Measurements from ENCODE around the gene PAK1IP1. TPM values are rescaled to one million over a fixed set of nuclear protein-coding genes. Genes with fewer than 3 reads are reported as not detected.
"Not testable (repeated sequence)": the region's sequence is repeated elsewhere in the genome, so short reads cannot be mapped to it uniquely, and the experiment has no call there.

Gene PAK1IP1
- total and polyA plus RNA-seq, 4 experiments from 2014 or later: 7.2 to 17.1 (median 9.5) TPM

DNA sequence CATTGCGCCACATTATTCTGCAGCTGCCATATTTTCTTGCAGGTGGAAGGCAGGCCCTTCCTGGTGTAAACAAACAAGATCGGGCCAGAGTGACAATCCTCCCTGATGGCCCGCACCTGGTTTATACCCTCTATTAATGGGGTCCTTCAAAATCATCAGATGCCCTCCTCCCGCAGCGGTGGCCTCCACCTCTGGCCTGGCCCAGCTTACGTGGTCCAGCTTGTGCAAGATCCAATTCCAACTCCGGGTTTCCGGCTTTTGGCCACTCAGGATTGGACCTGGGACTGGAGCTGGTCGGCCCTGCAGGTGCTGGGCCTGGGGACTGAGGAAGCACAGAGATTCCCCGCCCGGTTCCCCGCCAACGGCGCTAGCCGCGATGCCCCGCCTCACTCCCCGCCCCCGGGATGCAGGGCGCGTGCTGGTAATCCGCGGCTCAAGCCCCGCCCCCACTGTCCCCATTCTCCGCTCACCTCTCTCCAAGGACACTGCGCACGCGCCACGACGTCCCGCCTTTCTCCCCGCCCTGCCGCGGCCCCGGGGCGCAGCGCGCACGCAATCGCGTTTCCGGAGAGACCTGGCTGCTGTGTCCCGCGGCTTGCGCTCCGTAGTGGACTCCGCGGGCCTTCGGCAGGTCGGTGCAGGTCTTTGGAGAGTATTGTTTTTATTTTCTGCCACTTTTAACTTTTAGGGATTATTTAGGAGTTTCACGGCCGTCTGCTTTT is 52.6 kb downstream of the PAK1IP1 start, which contains the start of gene TMEM14B:
TSS of gene TMEM14B (plus strand) at position 555 of the 722 bp plus-strand sequence. CDS start 1,441 bp downstream, outside the sequence.
- Histone ChIP-seq H3K9me3 (ENCODE audit: control insufficient read depth in 1 of 2, low read length in 2 of 2) (no peaks in the 10 kb centered on the region), H3K36me3 (ENCODE audit: insufficient read depth, low read length) (peaks cover 12% of the 10 kb centered on the region), H3K4me1 (ENCODE audit: insufficient read depth, low read length) (peaks cover 44% of the 10 kb centered on the region), H3K27ac (ENCODE audit: low read depth, low read length) (peak within 1 kb of the TSS; percentile 74), H3K4me3 (ENCODE audit: low read length in 2 of 2) (peak within 1 kb of the TSS; percentile 76 to 83), H3K27me3 (ENCODE audit: insufficient read depth, low read length) (no peaks in the 10 kb centered on the region)
- peak; percentile 98 to 99 (median 99) for DNase-seq
- intact Hi-C loops (cut with micrococcal nuclease): loop anchor here (1.0 to 5.0 kb wide), 5 partner anchors 24 to 790 kb away; partner anchors contain the start of genes C6orf52, MAK, PAK1IP1 and SMIM13
- CTCF ChIA-PET (ENCODE audit: partially characterized antibody): interaction anchor here (1.4 to 2.3 kb wide), 4 partner anchors 25 to 55 kb away, joined by 5 to 9 read pairs (median 7); partner anchors contain the start of genes C6orf52, PAK1IP1 and TMEM14C
- peaks cover 22 to 72% (median 51%) of the 10 kb centered on the region in 4 donors for H3K4me1 Mint-ChIP-seq
- H3K36me3 Mint-ChIP-seq: peaks cover 12 to 36% of the 10 kb centered on the region in 2 donors
- POLR2A ChIA-PET (ENCODE audit: partially characterized antibody): interaction anchor here (0.8 to 4.5 kb wide), 6 partner anchors 13 to 61 kb away, joined by 3 to 118 read pairs (median 5); partner anchors contain the start of genes C6orf52, PAK1IP1 and TMEM14C
- H3K27me3 Mint-ChIP-seq: no peaks in the 10 kb centered on the region
- H3K27ac Mint-ChIP-seq: peak within 1 kb of the TSS; percentile 96 to 99 (median 97)
- peak within 1 kb of the TSS; percentile 86 to 99 (median 96) for H3K4me3 Mint-ChIP-seq
- peaks cover 0 to 1% (median 0%) of the 10 kb centered on the region in 8 donors for H3K9me3 Mint-ChIP-seq

DNA sequence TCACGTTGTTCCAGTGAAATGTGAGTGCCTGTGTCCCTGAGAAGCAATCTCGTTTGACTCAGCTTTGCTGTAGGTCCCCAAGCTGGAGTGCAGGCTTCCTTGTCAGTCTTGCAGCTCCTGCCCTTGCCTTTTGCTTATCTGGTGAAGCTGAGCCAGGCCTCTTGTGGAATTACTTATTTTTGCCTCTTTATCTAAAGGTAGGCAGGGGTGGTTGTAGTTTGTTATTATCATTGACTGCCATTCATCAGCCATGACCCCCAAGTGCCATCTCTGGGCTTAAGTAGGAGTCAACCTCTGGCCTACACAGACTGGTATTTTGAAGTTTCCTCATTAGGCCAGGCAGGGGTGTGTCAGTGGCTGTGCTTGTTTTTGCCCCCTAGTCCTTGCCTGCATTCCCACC is 55.0 kb downstream of the PAK1IP1 start:
- Mint-ChIP-seq H3K4me3 (peak overlapping the region in 6 of 8 donors; percentile 14 to 99 (median 34)), H3K27me3 (no peaks in the 10 kb centered on the region), H3K4me1 (peaks cover 32 to 84% (median 64%) of the 10 kb centered on the region in 4 donors), H3K36me3 (peaks cover 25 to 54% of the 10 kb centered on the region in 2 donors), H3K9me3 (peaks cover 0 to 1% (median 0%) of the 10 kb centered on the region in 8 donors), H3K27ac (peak overlapping the region in 4 of 7 donors; percentile 48 to 98 (median 97))
- H3K36me3 ChIP-seq (ENCODE audit: insufficient read depth, low read length): peaks cover 18% of the 10 kb centered on the region
- CTCF ChIA-PET (ENCODE audit: partially characterized antibody): interaction anchor here (1.5 kb wide), 1 partner anchor 28 kb away, joined by 3 read pairs; no protein-coding TSS in a partner anchor
- intact Hi-C loops (cut with micrococcal nuclease): loop anchor here (5.0 kb wide), 1 partner anchor 788 kb away; the partner anchor contains the start of gene TMEM170B
- H3K4me1 ChIP-seq (ENCODE audit: insufficient read depth, low read length): peaks cover 44% of the 10 kb centered on the region
- no peaks in the 10 kb centered on the region for H3K9me3 ChIP-seq (ENCODE audit: control insufficient read depth in 1 of 2, low read length in 2 of 2)
- no peak overlapping the region for H3K4me3 ChIP-seq (ENCODE audit: low read length in 2 of 2)
- H3K27me3 ChIP-seq (ENCODE audit: insufficient read depth, low read length): no peaks in the 10 kb centered on the region
- DNase-seq: no peak
- H3K27ac ChIP-seq (ENCODE audit: low read depth, low read length): no peak overlapping the region
- POLR2A ChIA-PET (ENCODE audit: partially characterized antibody): interaction anchor here (4.4 to 4.5 kb wide), 2 partner anchors 28 to 55 kb away, joined by 51 to 118 read pairs; partner anchors contain the start of genes C6orf52, PAK1IP1 and TMEM14C

DNA sequence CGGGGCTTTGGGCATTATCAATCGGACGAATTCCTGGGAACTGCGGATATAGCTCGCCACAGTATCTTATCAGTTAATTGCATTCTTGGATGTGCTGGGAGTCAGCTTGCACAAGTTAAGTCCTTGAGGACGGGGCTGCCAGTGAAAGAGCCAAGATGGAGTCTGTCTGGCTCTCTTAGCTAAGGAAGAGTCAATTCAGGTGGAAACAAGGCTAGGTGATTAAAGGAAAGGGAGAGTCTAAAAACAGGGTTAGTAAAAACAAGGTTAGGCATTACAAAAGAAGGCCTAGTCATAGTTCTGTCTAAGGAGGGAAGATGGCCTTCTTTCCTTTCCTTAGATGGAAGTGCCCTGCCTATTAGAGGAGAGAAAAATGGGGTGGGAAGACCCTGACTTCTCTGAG is 55.8 kb downstream of the PAK1IP1 start:
- Mint-ChIP-seq H3K27ac (peak overlapping the region in 2 of 7 donors; percentile 29 to 53), H3K36me3 (peaks cover 33 to 63% of the 10 kb centered on the region in 2 donors), H3K4me3 (peak overlapping the region in 2 of 8 donors; percentile 40 to 46), H3K4me1 (peaks cover 32 to 83% (median 62%) of the 10 kb centered on the region in 4 donors)
- H3K9me3 ChIP-seq (ENCODE audit: control insufficient read depth in 1 of 2, low read length in 2 of 2); H3K27me3 Mint-ChIP-seq; intact Hi-C loops (cut with micrococcal nuclease); H3K4me3 ChIP-seq (ENCODE audit: low read length in 2 of 2); H3K9me3 Mint-ChIP-seq; DNase-seq; H3K27me3 ChIP-seq (ENCODE audit: insufficient read depth, low read length); CTCF ChIA-PET (ENCODE audit: partially characterized antibody); POLR2A ChIA-PET (ENCODE audit: partially characterized antibody); H3K27ac ChIP-seq (ENCODE audit: low read depth, low read length): not testable (repeated sequence)
- Histone ChIP-seq H3K4me1 (ENCODE audit: insufficient read depth, low read length) (peaks cover 44% of the 10 kb centered on the region), H3K36me3 (ENCODE audit: insufficient read depth, low read length) (peaks cover 26% of the 10 kb centered on the region)

DNA sequence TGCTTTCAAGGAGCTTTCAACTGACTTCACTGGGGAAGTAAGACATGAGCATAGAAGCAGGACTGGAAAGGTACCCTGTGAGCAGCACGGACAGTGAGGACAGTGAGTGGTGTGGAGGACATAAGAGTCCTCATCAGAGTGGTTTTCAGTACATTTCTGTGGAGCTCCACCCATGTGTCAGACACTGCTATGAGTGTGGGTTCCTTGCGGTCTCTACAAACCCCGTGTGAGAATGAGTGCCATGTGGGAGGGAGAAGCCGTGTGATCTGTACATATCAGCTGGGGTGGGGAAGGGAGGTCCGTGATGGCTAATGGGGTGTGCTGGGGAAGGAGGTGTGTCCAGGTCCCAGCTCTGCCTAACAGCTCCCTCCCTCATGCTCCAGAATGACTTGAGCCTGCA is 57.0 kb downstream of the PAK1IP1 start:
- Mint-ChIP-seq H3K36me3 (peaks cover 44 to 73% of the 10 kb centered on the region in 2 donors), H3K4me1 (peaks cover 33 to 75% (median 58%) of the 10 kb centered on the region in 4 donors), H3K27ac (peak overlapping the region in 1 of 7 donors; percentile 22)
- H3K9me3 Mint-ChIP-seq; H3K27me3 Mint-ChIP-seq; H3K9me3 ChIP-seq (ENCODE audit: control insufficient read depth in 1 of 2, low read length in 2 of 2); intact Hi-C loops (cut with micrococcal nuclease); H3K27ac ChIP-seq (ENCODE audit: low read depth, low read length); H3K4me3 ChIP-seq (ENCODE audit: low read length in 2 of 2); H3K4me3 Mint-ChIP-seq; H3K27me3 ChIP-seq (ENCODE audit: insufficient read depth, low read length); CTCF ChIA-PET (ENCODE audit: partially characterized antibody); DNase-seq: not testable (repeated sequence)
- Histone ChIP-seq H3K36me3 (ENCODE audit: insufficient read depth, low read length) (peaks cover 26% of the 10 kb centered on the region), H3K4me1 (ENCODE audit: insufficient read depth, low read length) (peaks cover 38% of the 10 kb centered on the region)
- POLR2A ChIA-PET (ENCODE audit: partially characterized antibody): interaction anchor here (0.9 kb wide), 1 partner anchor 57 kb away, joined by 3 read pairs; the partner anchor contains the start of genes C6orf52 and PAK1IP1

DNA sequence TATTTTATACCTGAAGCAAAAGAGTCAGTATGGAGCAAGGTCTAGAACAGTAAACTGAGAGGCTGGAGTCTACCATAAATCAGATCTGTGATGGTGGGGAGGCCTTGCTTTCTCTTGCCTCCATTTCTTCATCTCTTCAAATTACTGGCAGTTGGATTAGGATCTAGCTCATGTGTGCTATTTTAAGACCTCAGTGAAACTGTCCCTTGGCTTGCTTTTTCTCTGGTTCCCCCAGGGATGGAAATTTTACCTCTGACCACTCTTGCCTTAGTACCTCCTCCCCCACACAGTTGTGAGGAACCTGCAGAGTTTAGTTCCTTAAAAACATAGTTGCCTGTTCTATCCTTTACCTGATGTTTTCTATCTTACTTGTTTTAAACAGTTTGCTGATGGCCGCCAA is 61.3 kb downstream of the PAK1IP1 start:
- H3K36me3 ChIP-seq (ENCODE audit: insufficient read depth, low read length): peaks cover 26% of the 10 kb centered on the region
- H3K9me3 ChIP-seq (ENCODE audit: control insufficient read depth in 1 of 2, low read length in 2 of 2): no peaks in the 10 kb centered on the region
- H3K4me3 Mint-ChIP-seq: no peak overlapping the region
- H3K4me1 Mint-ChIP-seq: peaks cover 22 to 48% (median 40%) of the 10 kb centered on the region in 4 donors
- DNase-seq: no peak
- H3K4me3 ChIP-seq (ENCODE audit: low read length in 2 of 2): no peak overlapping the region
- peak overlapping the region in 3 of 7 donors; percentile 9 to 57 (median 44) for H3K27ac Mint-ChIP-seq
- no peaks in the 10 kb centered on the region for H3K9me3 Mint-ChIP-seq
- no peaks in the 10 kb centered on the region for H3K27me3 ChIP-seq (ENCODE audit: insufficient read depth, low read length)
- ChIA-PET POLR2A (ENCODE audit: partially characterized antibody) (no interaction called here), CTCF (ENCODE audit: partially characterized antibody) (no interaction called here)
- peaks cover 64 to 77% of the 10 kb centered on the region in 2 donors for H3K36me3 Mint-ChIP-seq
- H3K4me1 ChIP-seq (ENCODE audit: insufficient read depth, low read length): peaks cover 6% of the 10 kb centered on the region
- intact Hi-C loops (cut with micrococcal nuclease): no loop called here
- no peak overlapping the region for H3K27ac ChIP-seq (ENCODE audit: low read depth, low read length)
- H3K27me3 Mint-ChIP-seq: no peaks in the 10 kb centered on the region

Other genes with a start within 250 kb of the PAK1IP1 start
- 1 to 10 TPM; 3.1 to 4.2 TPM for gene GCNT2, start 173.6 kb upstream of the PAK1IP1 start, total RNA-seq
- gene GCNT2, start 173.6 kb upstream of the PAK1IP1 start, polyA plus RNA-seq: 1 to 10 TPM in 1 of 2 donors, under 1 TPM in 1; 0.75 to 1.3 TPM
- gene C6orf52, start 356 bp upstream of the PAK1IP1 start, total RNA-seq: 1 to 10 TPM; 1.2 to 1.5 TPM
- gene C6orf52, start 356 bp upstream of the PAK1IP1 start, polyA plus RNA-seq: 1 to 10 TPM in 1 of 2 donors, not detected in 1; 1.5 TPM
- 10 to 100 TPM; 34.1 to 37.3 TPM for gene TMEM14C, start 28.1 kb downstream of the PAK1IP1 start, total RNA-seq
- 100 to 1,000 TPM in 1 of 2 donors, 10 to 100 TPM in 1; 89.9 to 107 TPM for gene TMEM14C, start 28.1 kb downstream of the PAK1IP1 start, polyA plus RNA-seq
- 10 to 100 TPM; 76.9 to 80.6 TPM for gene TMEM14B, start 52.8 kb downstream of the PAK1IP1 start, total RNA-seq
- 100 to 1,000 TPM; 174 to 236 TPM for gene TMEM14B, start 52.8 kb downstream of the PAK1IP1 start, polyA plus RNA-seq
- not detected for gene MAK, start 143.6 kb downstream of the PAK1IP1 start, total RNA-seq
- under 1 TPM in 1 of 2 donors, not detected in 1; 0.14 TPM for gene MAK, start 143.6 kb downstream of the PAK1IP1 start, polyA plus RNA-seq
- gene GCM2, start 187.1 kb downstream of the PAK1IP1 start, total RNA-seq: not detected
- not detected for gene GCM2, start 187.1 kb downstream of the PAK1IP1 start, polyA plus RNA-seq
- gene SYCP2L, start 192.1 kb downstream of the PAK1IP1 start, total RNA-seq: not detected
- not detected for gene SYCP2L, start 192.1 kb downstream of the PAK1IP1 start, polyA plus RNA-seq